ENCODE results near the gene MFNG. TPM values are rescaled to one million over a fixed set of nuclear protein-coding genes. Genes with fewer than 3 reads are reported as not detected.
"Not testable (repeated sequence)": the region's sequence is repeated elsewhere in the genome, so short reads cannot be mapped to it uniquely, and the experiment has no call there.

The MFNG gene
- polyA plus RNA-seq, 1 donor = 7.3 TPM

- DNase-seq (ENCODE audit: low read depth) = no peak
Measured at GRCh38 chr22:37473437-37473946, 12.7 kb downstream of the MFNG start.

- no peak for DNase-seq (ENCODE audit: low read depth)
Measured at GRCh38 chr22:37472418-37473006, 13.7 kb downstream of the MFNG start.

- no peak for DNase-seq (ENCODE audit: low read depth)
Measured at GRCh38 chr22:37471727-37472417, 14.3 kb downstream of the MFNG start.

- DNase-seq (ENCODE audit: low read depth) = no peak
Measured at GRCh38 chr22:37470087-37470445, 16.1 kb downstream of the MFNG start.

- DNase-seq (ENCODE audit: low read depth) = no peak
Measured at GRCh38 chr22:37469416-37470086, 16.6 kb downstream of the MFNG start.

- DNase-seq (ENCODE audit: low read depth) = not testable (repeated sequence)
Measured at GRCh38 chr22:37468201-37468695, 17.9 kb downstream of the MFNG start.

- DNase-seq (ENCODE audit: low read depth) = no peak
Measured at GRCh38 chr22:37467391-37467955, 18.7 kb downstream of the MFNG start.

GRCh38 chr22:37464181-37464580 lies 22.0 kb downstream of the MFNG start:
- no peak for DNase-seq (ENCODE audit: low read depth)

GRCh38 chr22:37462983-37463382 lies 23.2 kb downstream of the MFNG start:
- DNase-seq (ENCODE audit: low read depth) = no peak

GRCh38 chr22:37462436-37462835 lies 23.7 kb downstream of the MFNG start:
- no peak for DNase-seq (ENCODE audit: low read depth)

- DNase-seq (ENCODE audit: low read depth) = no peak
Measured at GRCh38 chr22:37461961-37462360, 24.2 kb downstream of the MFNG start.

- DNase-seq (ENCODE audit: low read depth) = no peak
Measured at GRCh38 chr22:37460684-37461083, 25.5 kb downstream of the MFNG start.

- DNase-seq (ENCODE audit: low read depth) = no peak
Measured at GRCh38 chr22:37459206-37459605, 27.0 kb downstream of the MFNG start.

GRCh38 chr22:37457093-37457893 lies 28.9 kb downstream of the MFNG start:
- DNase-seq (ENCODE audit: low read depth) = no peak

GRCh38 chr22:37456346-37456745 lies 29.8 kb downstream of the MFNG start:
- DNase-seq (ENCODE audit: low read depth) = no peak

- no peak for DNase-seq (ENCODE audit: low read depth)
Measured at GRCh38 chr22:37455896-37456295, 30.3 kb downstream of the MFNG start.

GRCh38 chr22:37454857-37455686 lies 31.1 kb downstream of the MFNG start:
- DNase-seq (ENCODE audit: low read depth) = no peak

- no peak for DNase-seq (ENCODE audit: low read depth)
Measured at GRCh38 chr22:37453696-37454095, 32.5 kb downstream of the MFNG start.

- DNase-seq (ENCODE audit: low read depth) = no peak
Measured at GRCh38 chr22:37451218-37451617, 35.0 kb downstream of the MFNG start.

- no peak for DNase-seq (ENCODE audit: low read depth)
Measured at GRCh38 chr22:37449331-37450001, 36.7 kb downstream of the MFNG start.

All from forelimb muscle (tissue), 1 donor.